GM19467 (cell line): ENCODE results near the gene PLCB4.

Experiments
- ATAC-seq: cut with Tn5 transposase; IDR thresholded peaks from one replicate; pipeline ENCODE4 v1.9.1; 2021; ENCODE audit warnings: mild to moderate bottlenecking, moderate library complexity; ENCODE audit not compliant: unreplicated experiment

The PLCB4 gene

DNA sequence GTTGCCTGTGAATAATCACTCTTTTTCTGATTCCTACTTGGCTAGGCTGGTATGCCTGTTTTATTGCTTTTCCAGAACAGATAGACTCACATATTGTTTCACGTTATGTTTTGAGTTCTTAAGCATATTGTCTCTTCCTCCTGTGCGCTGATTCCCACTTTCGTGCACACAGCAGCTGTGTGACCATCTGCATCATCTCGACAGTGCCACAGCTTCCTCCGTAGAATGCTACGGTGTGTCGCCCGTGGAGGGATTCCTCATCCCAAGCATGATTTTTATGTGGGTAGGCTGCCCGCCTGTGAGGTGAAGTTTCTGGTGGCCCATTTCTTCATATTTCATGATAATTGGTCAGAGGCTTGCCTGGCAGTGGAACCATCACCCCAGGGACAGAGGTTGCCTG, 31.8 kb downstream of the PLCB4 start:
- no peak for ATAC-seq

DNA sequence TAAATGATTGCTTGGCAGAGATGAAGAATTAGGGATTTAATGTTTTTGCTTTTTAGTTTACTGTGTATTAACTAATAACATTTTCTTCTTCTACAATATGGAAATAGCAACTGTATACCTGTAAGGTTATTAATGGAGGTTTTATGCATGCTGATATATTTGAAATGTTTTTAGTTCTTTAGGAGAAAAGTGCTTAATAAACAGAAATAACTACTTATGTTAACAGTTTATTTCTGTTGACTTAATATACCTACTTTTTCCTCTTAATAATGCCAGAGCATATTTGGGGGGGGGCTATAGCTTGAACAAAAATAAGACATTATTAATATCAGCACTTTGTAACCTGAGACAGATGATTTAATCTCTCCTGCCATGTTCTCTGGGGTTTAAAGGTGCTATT, 33.6 kb downstream of the PLCB4 start:
- no peak for ATAC-seq

- ATAC-seq, result no peak
These were observed 35.1 kb downstream of the PLCB4 start for GRCh38 chr20:9103955-9104354.

- ATAC-seq, result no peak
These were observed 39.4 kb downstream of the PLCB4 start for GRCh38 chr20:9108260-9108659.

DNA sequence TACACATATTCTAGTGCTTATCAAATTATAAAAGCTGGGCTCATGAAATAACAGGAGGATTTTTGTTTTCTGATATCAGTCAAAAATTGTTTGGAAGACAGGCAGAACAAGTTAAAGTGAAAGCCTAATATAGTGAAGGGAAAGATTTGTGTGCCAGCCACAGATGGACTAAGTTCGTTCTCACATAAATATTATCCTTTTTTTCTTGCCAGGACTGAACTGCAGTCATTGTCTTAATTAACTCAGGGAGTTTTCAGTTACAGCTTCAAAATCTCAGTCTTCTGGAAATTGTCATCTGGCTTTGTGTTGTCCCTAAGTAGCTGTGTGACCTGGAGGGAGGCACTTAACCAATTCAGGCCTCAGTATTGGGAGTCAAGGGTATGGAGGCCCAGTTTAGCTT, 40.7 kb downstream of the PLCB4 start:
- ATAC-seq, result no peak

DNA sequence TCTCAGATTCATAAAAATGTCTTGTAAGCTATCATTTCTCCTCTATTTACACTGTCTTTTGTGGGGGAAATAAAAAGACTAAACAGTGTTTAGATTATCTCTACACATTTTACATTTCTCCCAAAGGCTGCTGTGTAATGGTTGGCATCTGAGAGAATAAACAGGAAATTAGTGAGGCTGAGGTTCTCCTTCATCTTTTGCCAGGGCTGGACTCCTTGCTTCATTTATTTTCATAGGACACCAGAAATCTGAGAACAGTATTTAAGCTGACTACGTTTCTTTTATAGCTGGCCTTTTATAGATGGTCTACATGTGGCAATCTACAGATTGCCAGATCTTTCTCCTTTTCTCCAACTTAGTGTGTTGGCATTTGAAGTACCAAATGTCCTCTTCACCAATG, 41.5 kb downstream of the PLCB4 start:
- ATAC-seq, result no peak

DNA sequence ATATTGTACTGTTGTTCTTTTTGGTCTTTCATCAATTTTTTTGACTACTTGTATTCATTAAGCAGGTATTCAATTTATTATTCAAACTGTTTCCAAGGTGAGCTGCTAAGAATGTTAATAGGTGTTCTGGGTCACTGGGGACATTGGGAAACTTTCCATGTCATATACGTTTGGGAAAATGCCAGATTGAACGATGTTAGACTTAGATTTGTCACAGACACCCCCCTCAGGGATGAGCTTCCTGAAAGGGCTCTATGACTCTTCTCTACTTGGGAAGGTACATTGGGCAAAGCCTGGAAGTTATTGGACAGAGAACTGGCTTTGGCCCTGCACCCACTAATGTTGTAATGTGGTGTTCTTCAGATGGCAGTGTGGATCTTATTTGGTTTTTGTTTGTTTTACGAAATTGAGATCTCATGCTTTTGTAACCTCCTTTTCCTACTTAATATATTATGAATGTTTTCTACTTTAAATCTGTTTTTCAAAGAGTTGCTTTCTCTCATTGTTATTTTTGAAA, 42.1 kb downstream of the PLCB4 start:
- ATAC-seq, result no peak

GRCh38 chr20:9112541-9113515, 43.9 kb downstream of the PLCB4 start:
- ATAC-seq, result no peak

GRCh38 chr20:9114709-9115108, 45.8 kb downstream of the PLCB4 start:
- ATAC-seq, result no peak

DNA sequence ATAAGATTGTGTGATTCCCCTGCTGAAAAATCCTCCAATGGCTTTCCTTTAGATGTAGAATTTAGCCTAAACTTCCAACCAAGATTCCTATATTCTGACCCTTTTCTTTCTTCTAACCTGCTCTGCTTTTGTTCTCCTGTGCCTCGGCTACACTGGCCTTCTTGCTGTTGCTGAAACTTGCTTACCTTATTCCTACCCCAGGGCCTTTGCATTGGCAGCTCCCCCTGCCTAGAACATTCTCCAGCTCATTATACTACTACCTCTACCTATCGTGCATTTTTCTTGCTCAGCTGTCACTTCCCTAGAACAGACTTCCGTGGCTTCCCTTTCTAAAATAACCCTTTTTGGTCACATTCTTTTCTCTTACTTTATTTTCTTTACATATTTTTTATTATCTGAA, 48.7 kb downstream of the PLCB4 start:
- no peak for ATAC-seq

DNA sequence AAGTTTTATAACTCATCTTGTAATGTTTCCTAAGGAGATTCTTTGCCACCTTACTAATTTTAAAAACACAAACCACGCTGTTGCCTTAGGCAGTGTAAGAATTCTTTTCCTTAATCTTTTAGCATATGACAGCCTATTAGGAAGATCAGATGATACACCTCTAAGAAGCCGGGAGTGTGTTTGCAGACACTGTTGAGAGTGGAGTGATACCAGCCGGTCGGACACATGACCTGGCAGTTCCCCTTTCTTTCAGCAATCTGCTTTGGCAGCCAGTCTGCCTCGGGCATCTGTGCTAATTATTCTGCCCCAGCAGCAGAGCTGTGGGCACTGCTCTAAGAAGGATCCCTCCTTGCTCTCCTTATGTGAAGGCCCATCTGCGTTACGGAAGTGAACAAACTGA, 50.9 kb downstream of the PLCB4 start:
- no peak for ATAC-seq

DNA sequence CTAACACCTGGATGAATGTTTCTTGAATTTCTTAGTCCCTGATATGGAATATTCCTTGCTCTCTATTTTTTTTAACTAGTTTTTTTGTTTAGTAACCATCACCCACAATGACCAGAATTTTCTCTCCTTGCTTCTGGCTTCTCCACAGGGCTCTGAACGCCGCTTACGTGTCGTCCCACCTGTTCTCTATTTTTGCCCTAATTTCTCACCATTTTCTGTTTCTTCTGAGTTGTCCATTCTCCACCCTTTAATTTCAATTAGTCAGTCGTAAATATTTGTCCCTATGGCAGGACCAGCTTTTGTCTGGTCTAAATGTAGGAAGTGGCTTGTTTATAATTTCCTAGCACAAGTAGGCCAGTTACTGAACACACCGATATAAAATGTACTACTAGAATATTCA, 52.3 kb downstream of the PLCB4 start:
- ATAC-seq, result no peak

DNA sequence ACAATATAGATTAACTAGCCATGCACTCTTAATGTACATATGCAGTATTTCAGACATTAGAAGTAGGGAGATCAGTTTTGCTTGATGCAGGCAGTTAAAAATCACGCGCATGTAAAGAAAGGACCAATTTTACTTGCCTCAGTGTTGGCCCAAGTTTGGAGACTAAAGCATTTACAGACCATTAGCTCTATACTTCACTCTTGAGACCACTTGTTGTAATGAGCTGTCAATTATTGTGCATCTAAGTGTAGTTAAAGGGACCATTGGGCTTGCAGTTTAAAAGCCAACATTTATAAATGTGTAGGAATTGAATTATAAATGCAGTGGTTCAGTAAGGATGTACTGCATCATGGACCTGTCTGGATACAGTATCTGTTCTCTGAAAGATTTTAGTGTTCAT, 53.7 kb downstream of the PLCB4 start:
- no peak for ATAC-seq

DNA sequence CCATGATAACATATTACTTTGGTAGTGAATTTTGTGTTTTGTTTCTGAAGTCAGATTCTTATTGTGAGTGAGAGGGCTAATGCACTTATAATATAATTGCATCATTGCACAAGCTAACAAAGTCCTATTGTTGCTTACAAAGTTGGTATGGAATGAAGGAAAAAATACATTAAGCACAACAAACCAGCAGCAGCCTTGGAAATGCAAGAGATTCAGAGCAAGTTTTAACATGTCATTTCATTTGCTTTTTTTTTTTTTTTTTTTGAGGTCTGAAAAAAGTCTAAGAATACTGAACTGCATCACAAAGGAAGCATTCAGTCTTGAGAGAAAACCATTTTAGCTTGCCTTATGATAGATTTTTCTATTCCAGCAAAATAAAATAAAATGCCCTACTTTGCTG, 57.6 kb downstream of the PLCB4 start:
- ATAC-seq, result no peak

DNA sequence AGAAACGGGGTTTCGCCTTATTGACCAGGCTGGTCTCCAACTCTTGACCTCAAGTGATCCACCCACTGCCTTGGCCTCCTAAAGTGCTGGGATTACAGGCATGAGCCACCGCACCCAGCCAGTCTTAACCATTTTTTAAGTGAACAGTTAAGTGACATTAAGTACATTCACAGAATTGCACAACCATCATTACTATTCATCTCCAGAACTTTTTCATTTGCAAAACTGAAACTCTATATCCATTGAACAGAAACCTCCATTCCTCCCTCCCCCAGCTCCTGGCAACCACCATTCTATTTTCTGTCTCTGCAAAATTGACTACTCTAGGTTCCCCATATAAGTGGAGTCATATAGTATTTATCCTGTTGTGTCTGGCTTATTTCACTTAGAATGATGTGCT, 59.7 kb downstream of the PLCB4 start:
- ATAC-seq, result no peak

GRCh38 chr20:9129756-9130155, 60.9 kb downstream of the PLCB4 start:
- no peak for ATAC-seq

DNA sequence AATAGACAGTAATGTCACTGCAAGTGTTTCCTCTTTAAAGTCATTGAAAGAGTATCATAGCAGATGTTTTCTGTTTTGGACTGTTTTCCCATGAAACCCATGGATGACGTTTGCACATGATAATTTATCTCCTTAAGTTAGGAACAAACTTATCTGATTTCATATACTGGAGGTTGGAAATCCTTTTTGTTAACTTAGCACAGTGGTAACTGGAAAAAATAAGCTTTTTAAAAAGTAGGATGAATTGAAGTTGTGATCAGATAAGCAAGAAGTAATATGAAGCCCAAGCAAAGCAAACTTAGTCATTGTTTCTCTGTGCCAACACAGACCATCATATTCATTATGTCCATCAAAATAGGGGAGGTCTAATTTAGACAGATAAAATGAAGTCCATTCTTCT, 61.6 kb downstream of the PLCB4 start:
- ATAC-seq, result no peak

DNA sequence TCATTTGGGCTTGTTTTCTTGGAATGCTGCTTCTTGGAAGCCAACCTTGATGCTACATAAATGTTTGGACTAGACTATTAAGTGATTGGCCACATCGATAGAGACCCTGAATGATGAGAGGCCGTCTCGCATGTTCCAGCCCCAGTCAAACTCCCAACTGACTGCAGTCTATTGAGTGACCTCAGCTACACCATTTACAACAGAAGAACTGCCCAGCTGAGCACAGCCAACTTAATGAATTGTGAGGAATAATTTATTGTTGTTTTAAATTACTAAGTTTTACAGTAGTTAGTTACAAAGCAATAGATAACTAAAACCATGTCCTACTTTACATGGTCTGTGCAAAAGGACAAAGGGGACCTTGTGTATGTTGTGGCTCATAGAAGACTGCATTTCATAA, 63.0 kb downstream of the PLCB4 start:
- no peak for ATAC-seq

GRCh38 chr20:9134346-9134745, 65.5 kb downstream of the PLCB4 start:
- no peak for ATAC-seq

- ATAC-seq, result no peak
These were observed 67.2 kb downstream of the PLCB4 start for GRCh38 chr20:9136114-9136513.

GRCh38 chr20:9137001-9137400, 68.1 kb downstream of the PLCB4 start:
- no peak for ATAC-seq

DNA sequence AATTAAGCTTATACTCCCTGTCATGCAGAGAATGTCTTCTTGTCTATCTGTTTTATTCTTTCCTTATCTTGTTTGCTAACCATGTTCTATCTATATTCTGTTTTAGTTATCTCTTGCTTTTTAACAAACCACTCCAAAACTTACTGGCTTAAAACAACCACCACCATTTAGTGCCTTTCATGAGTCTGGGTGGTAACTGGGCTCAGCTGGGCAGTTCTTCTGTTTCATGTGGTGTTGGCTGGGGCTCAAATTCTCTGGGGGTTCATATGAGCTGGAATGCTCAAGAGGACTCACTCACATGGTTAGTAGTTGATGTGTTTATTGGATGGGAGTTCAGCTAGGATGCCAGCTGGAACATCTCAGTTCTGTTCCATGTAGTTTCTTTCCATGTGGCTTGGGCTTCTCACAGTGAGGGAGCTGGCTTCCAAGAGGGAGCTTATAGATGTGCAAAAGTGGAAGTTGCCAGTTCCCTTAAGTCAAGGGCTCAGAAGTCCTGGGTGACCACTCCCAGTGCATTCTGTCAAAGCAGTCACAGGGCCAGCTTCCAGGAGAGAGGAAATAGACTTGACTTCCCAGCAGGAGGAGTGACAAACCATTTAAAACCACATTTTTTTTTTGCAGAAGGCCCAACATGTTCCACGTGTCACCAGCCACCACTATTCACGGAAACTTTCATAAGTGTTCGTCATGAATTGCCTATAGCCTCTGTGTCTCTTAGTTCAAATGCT, 70.4 kb downstream of the PLCB4 start:
- ATAC-seq, result no peak
